DOHH2 (cell line): ENCODE results near the gene AMIGO2.

ENCODE experiments used
- H3F3A ChIP-seq: fragments of 200-600 bp; sonication (generic), shearing (Covaris generic); 2 replicates; pipeline ENCODE4 v1.6.0; 2016; ENCODE audit warnings: antibody characterized with exemption, mild to moderate bottlenecking; ENCODE audit not compliant: control insufficient read depth, insufficient read depth
- H3K27ac ChIP-seq: fragments of 200-600 bp; sonication (generic); 2 replicates; pipeline ENCODE4 v1.5.1; 2014; ENCODE audit warnings: low read depth, mild to moderate bottlenecking, low read length, moderate library complexity
- H3K27me3 ChIP-seq: fragments of 200-600 bp; sonication (generic); 2 replicates; pipeline ENCODE4 v1.6.1; 2014; ENCODE audit warnings: mild to moderate bottlenecking, low read length, mixed read lengths; ENCODE audit not compliant: control insufficient read depth
- H3K36me3 ChIP-seq: fragments of 200-600 bp; sonication (generic); 2 replicates; pipeline ENCODE4 v1.6.1; 2014; ENCODE audit warnings: mild to moderate bottlenecking, low read length, moderate library complexity, mixed read lengths; ENCODE audit not compliant: control insufficient read depth
- H3K4me1 ChIP-seq: fragments of 200-600 bp; sonication (generic); 2 replicates; pipeline ENCODE4 v1.6.1; 2014; ENCODE audit warnings: mild to moderate bottlenecking, low read length, mixed read lengths; ENCODE audit not compliant: control insufficient read depth
- H3K4me2 ChIP-seq: fragments of 200-600 bp; sonication (generic); 2 replicates; pipeline ENCODE4 v1.6.0; 2014; ENCODE audit warnings: mild to moderate bottlenecking, low read length, moderate library complexity
- H3K4me3 ChIP-seq: fragments of 200-600 bp; sonication (generic); 2 replicates; pipeline ENCODE4 v1.5.1; 2014; ENCODE audit warnings: mild to moderate bottlenecking, low read length, mixed read lengths
- H3K79me2 ChIP-seq: fragments of 200-600 bp; sonication (generic); 2 replicates; pipeline ENCODE4 v1.6.1; 2014; ENCODE audit warnings: mild to moderate bottlenecking, low read length, mixed read lengths; ENCODE audit not compliant: control insufficient read depth
- H3K9me2 ChIP-seq: fragments of 200-600 bp; sonication (generic); replicated peaks from 2 replicates; pipeline ENCODE4 v1.6.1; 2014; ENCODE audit warnings: mild to moderate bottlenecking, low read length, mixed read lengths; ENCODE audit not compliant: control insufficient read depth
- H3K9me3 ChIP-seq: fragments of 200-600 bp; sonication (generic); 2 replicates; pipeline ENCODE4 v1.6.1; 2014; ENCODE audit warnings: antibody characterized with exemption, low read length, mixed read lengths; ENCODE audit not compliant: control insufficient read depth, insufficient read depth
- H4K20me1 ChIP-seq: fragments of 200-600 bp; sonication (generic); 2 replicates; pipeline ENCODE4 v1.6.0; 2014; ENCODE audit warnings: low read depth, mild to moderate bottlenecking, antibody characterized with exemption, low read length, moderate library complexity; ENCODE audit not compliant: control insufficient read depth, insufficient read depth
- CTCF ChIP-seq: fragments of 200-600 bp; sonication (generic); IDR thresholded peaks from one replicate; pipeline ENCODE4 v1.5.1; 2014; ENCODE audit warnings: antibody characterized with exemption, mild to moderate bottlenecking, low read depth, low read length; ENCODE audit not compliant: poor library complexity, severe bottlenecking
- EZH2phosphoT487 ChIP-seq: fragments of 200-600 bp; sonication (generic); IDR thresholded peaks from 2 replicates; pipeline ENCODE4 v1.6.1; 2017; ENCODE audit warnings: borderline replicate concordance, mild to moderate bottlenecking, antibody characterized with exemption, low read length, moderate library complexity, mixed read lengths

AMIGO2 gene, protein sequence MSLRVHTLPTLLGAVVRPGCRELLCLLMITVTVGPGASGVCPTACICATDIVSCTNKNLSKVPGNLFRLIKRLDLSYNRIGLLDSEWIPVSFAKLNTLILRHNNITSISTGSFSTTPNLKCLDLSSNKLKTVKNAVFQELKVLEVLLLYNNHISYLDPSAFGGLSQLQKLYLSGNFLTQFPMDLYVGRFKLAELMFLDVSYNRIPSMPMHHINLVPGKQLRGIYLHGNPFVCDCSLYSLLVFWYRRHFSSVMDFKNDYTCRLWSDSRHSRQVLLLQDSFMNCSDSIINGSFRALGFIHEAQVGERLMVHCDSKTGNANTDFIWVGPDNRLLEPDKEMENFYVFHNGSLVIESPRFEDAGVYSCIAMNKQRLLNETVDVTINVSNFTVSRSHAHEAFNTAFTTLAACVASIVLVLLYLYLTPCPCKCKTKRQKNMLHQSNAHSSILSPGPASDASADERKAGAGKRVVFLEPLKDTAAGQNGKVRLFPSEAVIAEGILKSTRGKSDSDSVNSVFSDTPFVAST

GRCh38 chr12:47079468-47079980 lies at the start of gene AMIGO2, which contains the start of gene PCED1B:
Gene AMIGO2, minus strand, starts transcription at chr12:47079959. Its CDS starts 957 bp downstream, at chr12:47079002.
Gene PCED1B, plus strand, starts transcription at chr12:47079621. Its CDS starts 155,443 bp downstream, at chr12:47235064.
- no peaks in the 10 kb centered on the region for H3K79me2 ChIP-seq
- H3K36me3 ChIP-seq = no peaks in the 10 kb centered on the region
- TF ChIP-seq CTCF (peak; percentile 29), EZH2phosphoT487 (no peak)
- peaks cover 43% of the 10 kb centered on the region for H3K27me3 ChIP-seq
- H3F3A ChIP-seq = peaks cover 9% of the 10 kb centered on the region; the same call in 1 of the 2 replicates
- peaks cover 32% of the 10 kb centered on the region for H3K4me1 ChIP-seq
- no peaks in the 10 kb centered on the region for H4K20me1 ChIP-seq
- H3K9me2 ChIP-seq = no peaks in the 10 kb centered on the region
- H3K4me3 ChIP-seq = peak within 1 kb of the TSS; percentile 77
- peak within 1 kb of the TSS; percentile 90 for H3K4me2 ChIP-seq
- no peak within 1 kb of the TSS for H3K27ac ChIP-seq
- H3K9me3 ChIP-seq = no peaks in the 10 kb centered on the region

GRCh38 chr12:47126246-47126645 lies 46.5 kb upstream of the AMIGO2 start:
- H3K4me1 ChIP-seq = no peaks in the 10 kb centered on the region
- no peak for TF ChIP-seq EZH2phosphoT487
- TF ChIP-seq CTCF = no peak
- no peak overlapping the region for H3K27ac ChIP-seq

GRCh38 chr12:47124451-47124850 lies 44.7 kb upstream of the AMIGO2 start:
- no peaks in the 10 kb centered on the region for H3K9me3 ChIP-seq

More at GRCh38 chr12:47126246-47126645, 46.5 kb upstream of the AMIGO2 start:
- Histone ChIP-seq H3K9me2 (no peaks in the 10 kb centered on the region), H3K9me3 (no peaks in the 10 kb centered on the region), H4K20me1 (no peaks in the 10 kb centered on the region), H3K79me2 (no peaks in the 10 kb centered on the region), H3K4me3 (no peak overlapping the region), H3K27me3 (no peaks in the 10 kb centered on the region; the same call in 1 of the 2 replicates), H3F3A (no peaks in the 10 kb centered on the region), H3K4me2 (no peak overlapping the region), H3K36me3 (no peaks in the 10 kb centered on the region)

More at GRCh38 chr12:47124451-47124850, 44.7 kb upstream of the AMIGO2 start:
- no peaks in the 10 kb centered on the region for H4K20me1 ChIP-seq
- H3K79me2 ChIP-seq = no peaks in the 10 kb centered on the region
- no peaks in the 10 kb centered on the region; the same call in 1 of the 2 replicates for H3K27me3 ChIP-seq
- H3K4me1 ChIP-seq = no peaks in the 10 kb centered on the region
- no peak overlapping the region for H3K4me3 ChIP-seq
- H3F3A ChIP-seq = no peaks in the 10 kb centered on the region
- H3K27ac ChIP-seq = no peak overlapping the region
- no peaks in the 10 kb centered on the region for H3K36me3 ChIP-seq
- no peak overlapping the region for H3K4me2 ChIP-seq
- no peaks in the 10 kb centered on the region for H3K9me2 ChIP-seq
- no peak for TF ChIP-seq EZH2phosphoT487
- no peak for TF ChIP-seq CTCF
